ENCODE data around the gene RBPMS2. TPM values are rescaled to one million over a fixed set of nuclear protein-coding genes. Genes with fewer than 3 reads are reported as not detected.

RBPMS2 gene
- total and polyA plus RNA-seq, 2 of the 4 experiments (the other 2 are of a cell fraction), result 2.8 TPM; not detected in 1

DNA sequence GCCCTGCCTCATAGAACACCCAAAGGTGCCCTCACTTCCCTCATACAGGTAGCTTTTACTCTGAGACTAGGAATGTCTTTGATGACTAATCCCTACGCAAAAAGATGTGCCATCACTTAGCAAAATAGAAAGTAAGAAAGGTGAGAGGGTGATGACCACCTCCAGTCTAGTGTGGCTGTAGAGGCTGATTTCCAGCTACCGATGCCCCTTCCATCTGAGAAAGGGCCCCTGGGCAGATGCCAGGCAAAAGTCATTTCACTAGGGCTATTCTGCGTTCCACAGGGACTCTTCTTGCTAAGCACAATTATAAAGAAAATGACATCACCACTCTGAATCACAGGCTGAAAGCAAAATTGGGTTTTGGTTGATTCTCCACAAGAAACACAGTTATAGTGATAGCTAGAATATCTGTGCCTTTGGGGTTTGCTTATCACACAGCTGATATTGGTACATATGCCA is 77.4 kb downstream of the RBPMS2 start:
- Histone ChIP-seq H3K9me3 (ENCODE audit: control insufficient read depth, insufficient read depth, low read length) (no peaks in the 10 kb centered on the region), H2BK20ac (ENCODE audit: low read depth, low read length) (no peak overlapping the region), H3K23ac (ENCODE audit: low read depth, low read length) (peak overlapping the region; percentile 8; the same call in 1 of the 2 replicates), H3K27me3 (ENCODE audit: control insufficient read depth, insufficient read depth, low read length) (no peaks in the 10 kb centered on the region), H3K18ac (ENCODE audit: low read depth, low read length) (no peak overlapping the region), H2AFZ (replicated peaks; ENCODE audit: low read length, poor library complexity) (no peak overlapping the region), H3K14ac (replicated peaks; ENCODE audit: low read depth, low read length) (no peak overlapping the region; the same call in 1 of the 2 replicates), H2AK9ac (replicated peaks; ENCODE audit: low read depth, low read length, poor library complexity) (no peak overlapping the region), H3K4me2 (ENCODE audit: low read depth, low read length) (no peak overlapping the region; the same call in 1 of the 2 replicates), H4K91ac (ENCODE audit: insufficient read depth, low read depth, low read length) (no peak overlapping the region), H2BK120ac (ENCODE audit: low read depth, low read length) (no peak overlapping the region), H3K9me1 (ENCODE audit: insufficient read depth, low read length) (peaks cover 33% of the 10 kb centered on the region), H3K36me3 (ENCODE audit: control insufficient read depth, insufficient read depth, low read length) (peaks cover 7% of the 10 kb centered on the region; the same call in 1 of the 2 replicates), H4K5ac (ENCODE audit: low read depth, low read length) (no peak overlapping the region), H4K8ac (ENCODE audit: low read depth in 2 of 2, low read length in 2 of 2) (no peak overlapping the region), H3K56ac (ENCODE audit: extremely low read depth, insufficient read depth, low read length) (no peak overlapping the region), H2AK5ac (ENCODE audit: low read depth, low read length) (no peak overlapping the region), H4K20me1 (ENCODE audit: insufficient read depth, low read length) (peaks cover 84% of the 10 kb centered on the region), H3K4me1 (ENCODE audit: control insufficient read depth, insufficient read depth, low read length) (peaks cover 30% of the 10 kb centered on the region), H3K4me3 (ENCODE audit: insufficient read depth, low read depth, low read length) (no peak overlapping the region), H2BK15ac (ENCODE audit: low read depth, low read length) (no peak overlapping the region), H2BK5ac (ENCODE audit: low read depth, low read length, poor library complexity, severe bottlenecking) (no peak overlapping the region), H3K79me1 (ENCODE audit: low read depth in 1 of 2, low read length in 2 of 2) (peaks cover 32 to 91% of the 10 kb centered on the region in 2 experiments; a peak in 3 of 4 replicates), H3K4ac (ENCODE audit: low read depth, low read length) (no peak overlapping the region), H3K27ac (ENCODE audit: insufficient read depth, low read length) (no peak overlapping the region), H3K9ac (ENCODE audit: low read depth, low read length) (no peak overlapping the region)
- no TSS peak for BruUV-seq (replicated peaks)
- dilution Hi-C loops (cut with HindIII; ENCODE audit: low sequenced_read_pairs, unreplicated experiment), result no loop called here
- WGBS, 2 experiments (ENCODE audit: extremely low coverage in 2 of 2, insufficient read length in 1 of 2), result 100% methylated on average over 1 of the region's 3 CpGs; no CpG with 5 or more reads in 1 of the 2 experiments
- in situ Hi-C loops (cut with MboI; ENCODE audit: low sequenced_read_pairs), result no loop called here
- no peak for ATAC-seq (ENCODE audit: low read depth)
- POLR2A ChIA-PET (ENCODE audit: unreplicated experiment), result no interaction called here
- CTCF ChIA-PET, result no interaction called here
- intact Hi-C loops (cut with micrococcal nuclease), result no loop called here
- DNase-seq, result peak; percentile 36
- TF ChIP-seq BHLHE40 (IDR thresholded peaks at IDR 0.05; ENCODE audit: low read depth, low read length) (no peak), RCOR1 (IDR thresholded peaks at IDR 0.05; ENCODE audit: insufficient replicate concordance, low read length) (no peak), MAZ (IDR thresholded peaks at IDR 0.05; ENCODE audit: borderline replicate concordance, low read depth, low read length) (no peak), CHD1 (IDR thresholded peaks at IDR 0.05; ENCODE audit: low read depth, low read length) (no peak), RAD21 (IDR thresholded peaks at IDR 0.05; ENCODE audit: low read length) (no peak), NFE2L2 (IDR thresholded peaks at IDR 0.05; ENCODE audit: low read depth, low read length) (no peak), CEBPB (IDR thresholded peaks at IDR 0.05; ENCODE audit: low read depth, low read length) (no peak), SMC3 (IDR thresholded peaks at IDR 0.05; ENCODE audit: low read depth, low read length) (no peak)
- TF ChIP-seq, protein P1, sequence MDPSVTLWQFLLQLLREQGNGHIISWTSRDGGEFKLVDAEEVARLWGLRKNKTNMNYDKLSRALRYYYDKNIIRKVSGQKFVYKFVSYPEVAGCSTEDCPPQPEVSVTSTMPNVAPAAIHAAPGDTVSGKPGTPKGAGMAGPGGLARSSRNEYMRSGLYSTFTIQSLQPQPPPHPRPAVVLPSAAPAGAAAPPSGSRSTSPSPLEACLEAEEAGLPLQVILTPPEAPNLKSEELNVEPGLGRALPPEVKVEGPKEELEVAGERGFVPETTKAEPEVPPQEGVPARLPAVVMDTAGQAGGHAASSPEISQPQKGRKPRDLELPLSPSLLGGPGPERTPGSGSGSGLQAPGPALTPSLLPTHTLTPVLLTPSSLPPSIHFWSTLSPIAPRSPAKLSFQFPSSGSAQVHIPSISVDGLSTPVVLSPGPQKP (IDR thresholded peaks at IDR 0.05; ENCODE audit: borderline replicate concordance, low read depth, low read length), result no peak

Measured in IMR-90 (cell line).